Measurements from ENCODE around the gene SCD. TPM values are rescaled to one million over a fixed set of nuclear protein-coding genes. Genes with fewer than 3 reads are reported as not detected.

The SCD gene
- total and polyA plus RNA-seq, 2 experiments from 2014 or later, result 282 to 589 TPM

- TF ChIP-seq CTCF (IDR thresholded peaks at IDR 0.05; ENCODE audit: poor library complexity), result no peak
- no peak for TF ChIP-seq EZH2 (IDR thresholded peaks at IDR 0.05; ENCODE audit: borderline replicate concordance)
- no peak for TF ChIP-seq EZH2phosphoT487 (IDR thresholded peaks at IDR 0.05; ENCODE audit: low read depth, severe bottlenecking, unreplicated experiment)
- H4K20me1 ChIP-seq (ENCODE audit: insufficient read depth, poor library complexity, severe bottlenecking), result peaks cover 32% of the 10 kb centered on the region
- peak overlapping the region; percentile 58 for H3K27ac ChIP-seq
- no peaks in the 10 kb centered on the region for H3K9me3 ChIP-seq (ENCODE audit: low read depth)
- no peaks in the 10 kb centered on the region for H3K9me2 ChIP-seq (replicated peaks; ENCODE audit: insufficient read depth)
- peaks cover 57% of the 10 kb centered on the region for H3K4me1 ChIP-seq (ENCODE audit: insufficient read depth)
- H3K36me3 ChIP-seq (replicated peaks; ENCODE audit: insufficient read depth, low read depth), result peaks cover 5% of the 10 kb centered on the region
- no peak overlapping the region for H3K4me3 ChIP-seq
- no peak overlapping the region for H3K4me2 ChIP-seq
- H3K27me3 ChIP-seq, result no peaks in the 10 kb centered on the region
- DNase-seq (ENCODE audit: low spot score), result no peak
- peaks cover 35% of the 10 kb centered on the region for H3K79me2 ChIP-seq
- H2AFZ ChIP-seq, result no peak overlapping the region
- WGBS (ENCODE audit: low lambda C conversion rate, missing lambda C conversion rate), result 75% methylated on average over 4 of the region's 4 CpGs
These were observed 10.2 kb downstream of the SCD start for GRCh38 chr10:100357059-100357858.

- Histone ChIP-seq H2AFZ (no peak overlapping the region), H3K9me3 (ENCODE audit: low read depth) (no peaks in the 10 kb centered on the region), H4K20me1 (ENCODE audit: insufficient read depth, poor library complexity, severe bottlenecking) (peaks cover 19% of the 10 kb centered on the region), H3K36me3 (replicated peaks; ENCODE audit: insufficient read depth, low read depth) (peaks cover 5% of the 10 kb centered on the region), H3K9me2 (replicated peaks; ENCODE audit: insufficient read depth) (no peaks in the 10 kb centered on the region), H3K27me3 (no peaks in the 10 kb centered on the region), H3K4me3 (no peak overlapping the region), H3K4me1 (ENCODE audit: insufficient read depth) (peaks cover 56% of the 10 kb centered on the region), H3K79me2 (peaks cover 19% of the 10 kb centered on the region), H3K27ac (peak overlapping the region; percentile 67), H3K4me2 (peak overlapping the region; percentile 39)
- TF ChIP-seq CTCF (IDR thresholded peaks at IDR 0.05; ENCODE audit: poor library complexity), result no peak
- DNase-seq (ENCODE audit: low spot score), result no peak
- 58% methylated on average over 2 of the region's 2 CpGs for WGBS (ENCODE audit: low lambda C conversion rate, missing lambda C conversion rate)
These were observed 12.0 kb downstream of the SCD start for GRCh38 chr10:100359030-100359432.

- Histone ChIP-seq H3K4me2 (peak overlapping the region; percentile 39), H3K9me3 (ENCODE audit: low read depth) (no peaks in the 10 kb centered on the region), H3K36me3 (replicated peaks; ENCODE audit: insufficient read depth, low read depth) (peaks cover 5% of the 10 kb centered on the region), H4K20me1 (ENCODE audit: insufficient read depth, poor library complexity, severe bottlenecking) (peaks cover 15% of the 10 kb centered on the region), H2AFZ (no peak overlapping the region), H3K4me3 (no peak overlapping the region), H3K79me2 (peaks cover 19% of the 10 kb centered on the region), H3K9me2 (replicated peaks; ENCODE audit: insufficient read depth) (no peaks in the 10 kb centered on the region), H3K4me1 (ENCODE audit: insufficient read depth) (peaks cover 56% of the 10 kb centered on the region), H3K27ac (peak overlapping the region; percentile 67), H3K27me3 (no peaks in the 10 kb centered on the region)
- no peak for DNase-seq (ENCODE audit: low spot score)
- TF ChIP-seq EZH2phosphoT487 (IDR thresholded peaks at IDR 0.05; ENCODE audit: low read depth, severe bottlenecking, unreplicated experiment) (no peak), EZH2 (IDR thresholded peaks at IDR 0.05; ENCODE audit: borderline replicate concordance) (no peak), CTCF (IDR thresholded peaks at IDR 0.05; ENCODE audit: poor library complexity) (no peak)
- 34% methylated on average over 3 of the region's 3 CpGs for WGBS (ENCODE audit: low lambda C conversion rate, missing lambda C conversion rate)
These were observed 12.6 kb downstream of the SCD start for GRCh38 chr10:100359529-100360150.

All from hepatocyte (in vitro differentiated cells).